HEK293 (cell line): ENCODE results near the gene HAAO.

Experiments used
- CTCF ChIA-PET: fragments of 350-600 bp; formaldehyde crosslinking; extraction: SDS; loops from one replicate; lab custom pipeline; 2021; ENCODE audit warnings: antibody characterized with exemption; lab: Yijun Ruan, JAX
- POLR2A ChIA-PET: fragments of 300-600 bp; formaldehyde crosslinking; extraction: SDS; loops from one replicate; lab custom pipeline; 2020; ENCODE audit warnings: antibody characterized with exemption, inconsistent platforms; lab: Yijun Ruan, JAX
- H3K27ac ChIP-seq: fragments of 200-500 bp; sonication (Bioruptor generic); 2 replicates; pipeline ENCODE4 v1.5.1; 2014; ENCODE audit warnings: low read depth, low read length, control low read depth, inconsistent platforms; ENCODE audit errors: extremely low read depth
- H3K36me3 ChIP-seq, 2 experiments: fragments of 200-500 bp in 1 of 2; sonication (Bioruptor generic) in 1 of 2; 1 replicate in 1 of 2; 2 replicates in 1 of 2; pipeline ENCODE4 v1.5.1; 2014 to 2017; ENCODE audit warnings: inconsistent platforms in 2 of 2, low read length in 2 of 2; ENCODE audit not compliant: control insufficient read depth in 2 of 2, insufficient read depth in 1 of 2
- H3K4me1 ChIP-seq: fragments of 200-500 bp; sonication (Bioruptor generic); 2 replicates; pipeline ENCODE4 v1.5.1; 2014; ENCODE audit warnings: mild to moderate bottlenecking, low read length, inconsistent platforms; ENCODE audit not compliant: control insufficient read depth, insufficient read depth
- H3K4me3 ChIP-seq: 2 replicates; pipeline ENCODE4 v1.5.1; 2011; ENCODE audit warnings: low read depth, mild to moderate bottlenecking, control low read depth, low read length, moderate library complexity
- H3K9me3 ChIP-seq: fragments of 200-500 bp; sonication (Bioruptor generic); 2 replicates; pipeline ENCODE4 v1.5.1; 2014; ENCODE audit warnings: low read depth, low read length, inconsistent platforms; ENCODE audit not compliant: control insufficient read depth, insufficient read depth
- BCL11B ChIP-seq: fragments of 450-650 bp; formaldehyde crosslinking; IDR thresholded peaks from 2 replicates; pipeline ENCODE4 v1.5.1; 2016; ENCODE audit warnings: low read depth, missing biosample characterization, missing genetic modification characterization
- EGR2 ChIP-seq: fragments of 450-650 bp; formaldehyde crosslinking; IDR thresholded peaks from 2 replicates; pipeline ENCODE4 v1.5.1; 2016; ENCODE audit warnings: low read depth, missing biosample characterization, missing genetic modification characterization
- FEZF1 ChIP-seq: fragments of 450-650 bp; formaldehyde crosslinking; IDR thresholded peaks from 2 replicates; pipeline ENCODE4 v1.5.1; 2016; ENCODE audit warnings: missing biosample characterization, missing genetic modification characterization
- MYNN ChIP-seq: fragments of 450-650 bp; formaldehyde crosslinking; IDR thresholded peaks from 2 replicates; pipeline ENCODE4 v1.5.1; 2016; ENCODE audit warnings: missing biosample characterization, missing genetic modification characterization, borderline replicate concordance
- MZF1 ChIP-seq: fragments of 450-650 bp; formaldehyde crosslinking; IDR thresholded peaks from 2 replicates; pipeline ENCODE4 v1.5.1; 2017; ENCODE audit warnings: missing biosample characterization, missing genetic modification characterization, borderline replicate concordance
- SETDB1 ChIP-seq: IDR thresholded peaks from one replicate; pipeline ENCODE4 v1.6.1; 2017; ENCODE audit warnings: mild to moderate bottlenecking, low read length, moderate library complexity, mixed read lengths; ENCODE audit not compliant: insufficient read length
- TCF7L2 ChIP-seq: IDR thresholded peaks from 2 replicates; pipeline ENCODE4 v1.6.1; 2011; ENCODE audit warnings: low read depth, mild to moderate bottlenecking, inconsistent platforms, low read length, moderate library complexity, borderline replicate concordance
- ZBTB17 ChIP-seq: fragments of 450-650 bp; formaldehyde crosslinking; IDR thresholded peaks from 2 replicates; pipeline ENCODE4 v1.5.1; 2016; ENCODE audit warnings: missing biosample characterization, missing genetic modification characterization
- ZBTB20 ChIP-seq: fragments of 450-650 bp; formaldehyde crosslinking; IDR thresholded peaks from 2 replicates; pipeline ENCODE4 v1.5.1; 2016; ENCODE audit warnings: missing biosample characterization, missing genetic modification characterization
- ZBTB7A ChIP-seq: fragments of 450-650 bp; formaldehyde crosslinking; IDR thresholded peaks from 2 replicates; pipeline ENCODE4 v1.5.1; 2016; ENCODE audit warnings: low read depth, missing biosample characterization, missing genetic modification characterization
- ZFP3 ChIP-seq: fragments of 450-650 bp; formaldehyde crosslinking; IDR thresholded peaks from 2 replicates; pipeline ENCODE4 v1.5.1; 2016; ENCODE audit warnings: low read depth, missing biosample characterization, missing genetic modification characterization
- ZNF169 ChIP-seq: fragments of 450-650 bp; formaldehyde crosslinking; IDR thresholded peaks from 2 replicates; pipeline ENCODE4 v1.5.1; 2016; ENCODE audit warnings: missing biosample characterization, missing genetic modification characterization
- ZNF341 ChIP-seq: fragments of 450-650 bp; formaldehyde crosslinking; IDR thresholded peaks from 2 replicates; pipeline ENCODE4; 2016; ENCODE audit warnings: low read depth, missing biosample characterization, missing genetic modification characterization
- ZNF37A ChIP-seq: fragments of 450-650 bp; IDR thresholded peaks from 2 replicates; pipeline ENCODE4 v1.5.1; 2018; ENCODE audit warnings: missing biosample characterization, missing genetic modification characterization
- ZNF398 ChIP-seq: fragments of 450-650 bp; formaldehyde crosslinking; IDR thresholded peaks from 2 replicates; pipeline ENCODE4 v1.5.1; 2017; ENCODE audit warnings: missing biosample characterization, missing genetic modification characterization
- ZNF561 ChIP-seq: fragments of 450-650 bp; IDR thresholded peaks from 2 replicates; pipeline ENCODE4 v1.5.1; 2018; ENCODE audit warnings: missing biosample characterization, missing genetic modification characterization, borderline replicate concordance
- ZNF596 ChIP-seq: fragments of 450-650 bp; IDR thresholded peaks from 2 replicates; pipeline ENCODE4 v1.5.0; 2018; ENCODE audit warnings: missing biosample characterization, mild to moderate bottlenecking, missing genetic modification characterization, moderate library complexity
- ZNF623 ChIP-seq: fragments of 450-650 bp; formaldehyde crosslinking; IDR thresholded peaks from 2 replicates; pipeline ENCODE4 v1.5.1; 2016; ENCODE audit warnings: missing biosample characterization, missing genetic modification characterization
- ZNF701 ChIP-seq: fragments of 450-650 bp; formaldehyde crosslinking; IDR thresholded peaks from 2 replicates; pipeline ENCODE4 v1.5.1; 2016; ENCODE audit warnings: missing biosample characterization, missing genetic modification characterization
- ZNF704 ChIP-seq: fragments of 450-650 bp; formaldehyde crosslinking; IDR thresholded peaks from 2 replicates; pipeline ENCODE4 v1.5.1; 2016; ENCODE audit warnings: missing biosample characterization, missing genetic modification characterization
- ZXDB ChIP-seq: fragments of 450-650 bp; formaldehyde crosslinking; IDR thresholded peaks from 2 replicates; pipeline ENCODE4 v1.5.1; 2016; ENCODE audit warnings: missing biosample characterization, missing genetic modification characterization
- TF ChIP-seq, protein P1 (sequence below): fragments of 450-650 bp; formaldehyde crosslinking; IDR thresholded peaks from 2 replicates; pipeline ENCODE4 v1.5.1; 2016; ENCODE audit warnings: missing biosample characterization, missing genetic modification characterization

HAAO gene

DNA sequence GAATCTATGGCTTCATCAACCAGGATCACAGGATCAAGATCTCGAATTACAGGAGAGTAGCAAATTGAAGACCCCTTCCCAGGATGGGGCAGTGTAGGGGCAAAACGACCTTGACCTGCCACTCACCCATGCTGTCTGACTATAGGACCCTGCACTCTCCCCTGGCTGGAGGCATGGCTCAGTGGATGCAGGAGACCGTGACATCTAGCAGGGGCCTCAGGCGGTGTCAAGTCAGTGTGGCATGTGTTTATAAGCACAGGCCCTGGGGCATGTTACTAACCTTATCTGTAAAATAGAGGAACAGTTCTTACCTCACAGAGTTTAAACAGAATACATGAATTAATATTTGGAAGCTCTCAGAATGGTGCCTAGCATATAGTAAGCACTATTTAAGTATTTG, 3.5 kb downstream of the HAAO start (continued):
- no peak for TF ChIP-seq ZNF623 (tag by site-specific recombination)
- TF ChIP-seq MZF1: no peak
- no peak for TF ChIP-seq ZNF561 (tag by site-specific recombination)
- no peak for TF ChIP-seq ZBTB20 (tag by site-specific recombination)
- TF ChIP-seq, all 188 proteins: peak for 0

GRCh38 chr2:42788478-42788793, 3.9 kb downstream of the HAAO start:
- Histone ChIP-seq H3K4me3 (no peak overlapping the region), H3K4me1 (no peaks in the 10 kb centered on the region), H3K27ac (no peak overlapping the region), H3K9me3 (no peaks in the 10 kb centered on the region), H3K36me3 (no peaks in the 10 kb centered on the region)
- TF ChIP-seq TCF7L2: no peak
- no peak for TF ChIP-seq FEZF1 (tag by site-specific recombination)
- no peak for TF ChIP-seq ZBTB7A (tag by site-specific recombination)
- TF ChIP-seq MYNN (tag by site-specific recombination): no peak
- TF ChIP-seq ZNF37A: no peak
- no peak for TF ChIP-seq ZBTB17 (tag by site-specific recombination)
- TF ChIP-seq ZNF596 (tag by site-specific recombination): no peak
- TF ChIP-seq ZNF701 (tag by site-specific recombination): no peak
- no peak for TF ChIP-seq EGR2 (tag by site-specific recombination)
- no peak for TF ChIP-seq BCL11B (tag by site-specific recombination)
- TF ChIP-seq, protein P1, sequence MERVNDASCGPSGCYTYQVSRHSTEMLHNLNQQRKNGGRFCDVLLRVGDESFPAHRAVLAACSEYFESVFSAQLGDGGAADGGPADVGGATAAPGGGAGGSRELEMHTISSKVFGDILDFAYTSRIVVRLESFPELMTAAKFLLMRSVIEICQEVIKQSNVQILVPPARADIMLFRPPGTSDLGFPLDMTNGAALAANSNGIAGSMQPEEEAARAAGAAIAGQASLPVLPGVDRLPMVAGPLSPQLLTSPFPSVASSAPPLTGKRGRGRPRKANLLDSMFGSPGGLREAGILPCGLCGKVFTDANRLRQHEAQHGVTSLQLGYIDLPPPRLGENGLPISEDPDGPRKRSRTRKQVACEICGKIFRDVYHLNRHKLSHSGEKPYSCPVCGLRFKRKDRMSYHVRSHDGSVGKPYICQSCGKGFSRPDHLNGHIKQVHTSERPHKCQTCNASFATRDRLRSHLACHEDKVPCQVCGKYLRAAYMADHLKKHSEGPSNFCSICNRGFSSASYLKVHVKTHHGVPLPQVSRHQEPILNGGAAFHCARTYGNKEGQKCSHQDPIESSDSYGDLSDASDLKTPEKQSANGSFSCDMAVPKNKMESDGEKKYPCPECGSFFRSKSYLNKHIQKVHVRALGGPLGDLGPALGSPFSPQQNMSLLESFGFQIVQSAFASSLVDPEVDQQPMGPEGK (tag by site-specific recombination): no peak
- no peak for TF ChIP-seq ZNF398 (tag by site-specific recombination)
- no peak for TF ChIP-seq SETDB1
- no peak for TF ChIP-seq ZXDB (tag by site-specific recombination)
- no peak for TF ChIP-seq ZNF169 (tag by site-specific recombination)
- no peak for TF ChIP-seq ZFP3
- no peak for TF ChIP-seq ZNF704 (tag by site-specific recombination)
- no peak for TF ChIP-seq ZNF341 (tag by site-specific recombination)
- POLR2A ChIA-PET: no interaction called here
- CTCF ChIA-PET: no interaction called here
